Mesendoderm (in vitro differentiated cells): Measurements from ENCODE around the gene NANS.

ENCODE experiments used
- DNase-seq: peaks from one replicate; pipeline ENCODE4 v3.0.0; 2013
- H2AK5ac ChIP-seq: 2 replicates; pipeline ENCODE4 v1.6.1; 2013; ENCODE audit warnings: low read length, inconsistent platforms
- H2BK120ac ChIP-seq: 2 replicates; pipeline ENCODE4 v1.6.1; 2013; ENCODE audit warnings: low read depth, mild to moderate bottlenecking, low read length, moderate library complexity, mixed read lengths
- H2BK15ac ChIP-seq: replicated peaks from 2 replicates; pipeline ENCODE4 v1.6.1; 2013; ENCODE audit warnings: low read depth, mild to moderate bottlenecking, moderate library complexity
- H2BK5ac ChIP-seq: 2 replicates; pipeline ENCODE4 v1.6.1; 2013; ENCODE audit warnings: low read length, inconsistent platforms
- H3K18ac ChIP-seq: 2 replicates; pipeline ENCODE4 v1.6.1; 2013; ENCODE audit warnings: mild to moderate bottlenecking, low read length, mixed read lengths
- H3K23ac ChIP-seq: one replicate; pipeline ENCODE4 v1.6.1; 2013; ENCODE audit warnings: low read length
- H3K27ac ChIP-seq: 2 replicates; pipeline ENCODE4 v1.5.1; 2013; ENCODE audit warnings: low read depth, mild to moderate bottlenecking, inconsistent platforms, low read length, moderate library complexity
- H3K27me3 ChIP-seq: 2 replicates; pipeline ENCODE4 v1.6.1; 2013; ENCODE audit warnings: low read length, control low read depth, mild to moderate bottlenecking, inconsistent platforms; ENCODE audit not compliant: insufficient read depth, poor library complexity
- H3K36me3 ChIP-seq: 2 replicates; pipeline ENCODE4 v1.6.1; 2013; ENCODE audit warnings: low read length, inconsistent platforms; ENCODE audit not compliant: control insufficient read depth, insufficient read depth
- H3K4ac ChIP-seq: one replicate; pipeline ENCODE4 v1.6.1; 2013; ENCODE audit warnings: low read depth, mild to moderate bottlenecking, low read length, moderate library complexity
- H3K4me1 ChIP-seq: 2 replicates; pipeline ENCODE4 v1.6.1; 2013; ENCODE audit warnings: low read depth, low read length, inconsistent platforms; ENCODE audit not compliant: control insufficient read depth
- H3K4me2 ChIP-seq: 2 replicates; pipeline ENCODE4 v1.6.1; 2013; ENCODE audit warnings: low read length
- H3K4me3 ChIP-seq: 2 replicates; pipeline ENCODE4 v1.5.1; 2013; ENCODE audit warnings: mild to moderate bottlenecking, low read length
- H3K56ac ChIP-seq: one replicate; pipeline ENCODE4 v1.6.1; 2013; ENCODE audit warnings: low read length
- H3K79me1 ChIP-seq: 2 replicates; pipeline ENCODE4 v1.6.1; 2013; ENCODE audit warnings: low read length, inconsistent platforms
- H3K79me2 ChIP-seq: 2 replicates; pipeline ENCODE4 v1.6.1; 2013; ENCODE audit warnings: mild to moderate bottlenecking, low read length; ENCODE audit not compliant: control insufficient read depth, insufficient read depth
- H3K9ac ChIP-seq: 2 replicates; pipeline ENCODE4 v1.6.1; 2013; ENCODE audit warnings: low read length, inconsistent platforms
- H4K5ac ChIP-seq: one replicate; pipeline ENCODE4 v1.6.1; 2013; ENCODE audit warnings: low read length
- H4K8ac ChIP-seq: one replicate; pipeline ENCODE4 v1.6.1; 2013; ENCODE audit warnings: low read depth, mild to moderate bottlenecking, control low read depth, low read length, moderate library complexity
- WGBS: extraction: QIAGEN DNeasy Blood & Tissue Kit; methylation state at CpG from one replicate; pipeline ENCODE4 v1.1.7; 2013; ENCODE audit warnings: low lambda C conversion rate, missing lambda C conversion rate; ENCODE audit not compliant: insufficient coverage; ENCODE audit errors: extremely low coverage; 5-methylcytosine and 5-hydroxymethylcytosine counted together

The NANS gene

GRCh38 chr9:98043915-98044314, 12.6 kb upstream of the NANS start:
- Histone ChIP-seq H3K9ac (no peak overlapping the region), H3K4ac (no peak overlapping the region), H3K27me3 (no peaks in the 10 kb centered on the region), H3K4me1 (no peaks in the 10 kb centered on the region), H3K36me3 (no peaks in the 10 kb centered on the region), H2BK15ac (no peak overlapping the region), H3K27ac (no peak overlapping the region), H3K79me1 (no peaks in the 10 kb centered on the region), H3K4me3 (no peak overlapping the region), H3K18ac (no peak overlapping the region), H4K5ac (no peak overlapping the region), H3K23ac (no peak overlapping the region), H2BK5ac (no peak overlapping the region), H3K4me2 (no peak overlapping the region), H3K56ac (no peak overlapping the region), H3K79me2 (no peaks in the 10 kb centered on the region), H2BK120ac (no peak overlapping the region), H4K8ac (no peak overlapping the region), H2AK5ac (no peak overlapping the region)
- no peak for DNase-seq
- no CpG with 5 or more reads among the region's 5 CpGs for WGBS

- Histone ChIP-seq H3K56ac (no peak overlapping the region), H3K79me1 (no peaks in the 10 kb centered on the region), H4K8ac (no peak overlapping the region), H3K4me2 (no peak overlapping the region), H3K36me3 (no peaks in the 10 kb centered on the region), H3K4ac (no peak overlapping the region), H3K79me2 (no peaks in the 10 kb centered on the region), H3K4me1 (no peaks in the 10 kb centered on the region), H3K4me3 (no peak overlapping the region), H3K27ac (no peak overlapping the region), H2BK15ac (no peak overlapping the region), H2AK5ac (no peak overlapping the region), H3K18ac (no peak overlapping the region), H2BK5ac (no peak overlapping the region), H2BK120ac (no peak overlapping the region), H4K5ac (no peak overlapping the region), H3K23ac (no peak overlapping the region), H3K27me3 (no peaks in the 10 kb centered on the region), H3K9ac (no peak overlapping the region)
- DNase-seq = no peak
- WGBS = no CpG with 5 or more reads among the region's 6 CpGs
Measured at GRCh38 chr9:98045234-98046179, 11.0 kb upstream of the NANS start.

GRCh38 chr9:98046180-98046543, 10.4 kb upstream of the NANS start:
- Histone ChIP-seq H3K9ac (no peak overlapping the region), H2AK5ac (no peak overlapping the region), H3K79me1 (no peaks in the 10 kb centered on the region), H4K8ac (no peak overlapping the region), H2BK15ac (no peak overlapping the region), H4K5ac (no peak overlapping the region), H3K79me2 (no peaks in the 10 kb centered on the region), H3K27ac (no peak overlapping the region), H3K4me2 (no peak overlapping the region), H3K56ac (no peak overlapping the region), H2BK120ac (no peak overlapping the region), H3K23ac (no peak overlapping the region), H3K18ac (no peak overlapping the region), H3K4ac (no peak overlapping the region), H3K36me3 (no peaks in the 10 kb centered on the region), H2BK5ac (no peak overlapping the region), H3K27me3 (no peaks in the 10 kb centered on the region), H3K4me1 (no peaks in the 10 kb centered on the region), H3K4me3 (no peak overlapping the region)
- WGBS = no CpG with 5 or more reads among the region's 9 CpGs
- no peak for DNase-seq

- no peaks in the 10 kb centered on the region for H3K79me2 ChIP-seq
- H2BK5ac ChIP-seq = no peak overlapping the region
- no peak overlapping the region for H4K5ac ChIP-seq
- no peak overlapping the region for H2BK15ac ChIP-seq
- H3K18ac ChIP-seq = no peak overlapping the region
- H3K9ac ChIP-seq = no peak overlapping the region
- no peaks in the 10 kb centered on the region for H3K36me3 ChIP-seq
- H3K56ac ChIP-seq = no peak overlapping the region
- H4K8ac ChIP-seq = no peak overlapping the region
- no peak overlapping the region for H2BK120ac ChIP-seq
- no peak overlapping the region for H2AK5ac ChIP-seq
- no peak for DNase-seq
- no peaks in the 10 kb centered on the region for H3K27me3 ChIP-seq
- H3K23ac ChIP-seq = no peak overlapping the region
- no peaks in the 10 kb centered on the region for H3K4me1 ChIP-seq
- H3K4ac ChIP-seq = no peak overlapping the region
- no peak overlapping the region for H3K4me3 ChIP-seq
- no peak overlapping the region for H3K27ac ChIP-seq
- H3K4me2 ChIP-seq = no peak overlapping the region
- no peaks in the 10 kb centered on the region for H3K79me1 ChIP-seq
- no CpG with 5 or more reads among the region's 5 CpGs for WGBS
Measured at GRCh38 chr9:98047002-98047401, 9.5 kb upstream of the NANS start.

- Histone ChIP-seq H3K27ac (no peak overlapping the region), H2BK5ac (no peak overlapping the region), H4K5ac (no peak overlapping the region), H2BK15ac (no peak overlapping the region), H3K9ac (no peak overlapping the region), H4K8ac (no peak overlapping the region), H3K27me3 (no peaks in the 10 kb centered on the region), H3K4me2 (no peak overlapping the region), H3K18ac (no peak overlapping the region), H2BK120ac (no peak overlapping the region), H3K79me2 (no peaks in the 10 kb centered on the region), H3K36me3 (no peaks in the 10 kb centered on the region), H3K56ac (no peak overlapping the region), H3K4me1 (no peaks in the 10 kb centered on the region), H3K23ac (no peak overlapping the region), H2AK5ac (no peak overlapping the region), H3K79me1 (no peaks in the 10 kb centered on the region), H3K4ac (no peak overlapping the region), H3K4me3 (no peak overlapping the region)
- no CpG with 5 or more reads among the region's 1 CpG for WGBS
- DNase-seq = no peak
Measured at GRCh38 chr9:98049288-98050072, 7.1 kb upstream of the NANS start.
